HepG2 (cell line): ENCODE measurements around the gene GSC2. TPM values are rescaled to one million over a fixed set of nuclear protein-coding genes. Genes with fewer than 3 reads are reported as not detected.
A peak's percentile ranks its signal among the peaks of the same experiment; 100 is the strongest.

Source experiments
- ATAC-seq: fragments of 200-7000 bp; cut with Tn5 transposase; 3 replicates; pipeline ENCODE4 v1.9.1; 2020; ENCODE audit warnings: mild to moderate bottlenecking, moderate library complexity
- BruUV-seq: library from RNA; stranded (reverse); fragments of 400-500 nt; replicated peaks from 2 replicates; lab custom pipeline; 2021; lab: Mats Ljungman, UMichigan
- CTCF ChIA-PET: fragments of 300-600 bp; formaldehyde crosslinking; extraction: SDS; loops from one replicate; lab custom pipeline; 2021; ENCODE audit warnings: low total read pairs, inconsistent platforms, low intra/inter-chr PET ratio; lab: Yijun Ruan, JAX
- POLR2A ChIA-PET: fragments of 350-600 bp; sonication (Branson Sonifier 250); formaldehyde crosslinking; loops from one replicate; lab custom pipeline; 2020; ENCODE audit warnings: antibody characterized with exemption, inconsistent platforms; lab: Yijun Ruan, JAX
- DNase-seq: peaks from one replicate; pipeline ENCODE4 v3.0.0-alpha.2; 2015; ENCODE audit warnings: low spot score
- FAIRE-seq: peaks from 3 replicates; lab custom pipeline; 2011; peaks lifted over from hg19 to GRCh38; lab: Jason Lieb, UNC
- H2AFZ ChIP-seq: one replicate; pipeline ENCODE4 v1.6.1; 2011; ENCODE audit warnings: low read length, inconsistent platforms
- H3K27ac ChIP-seq: fragments of 300-600 bp; 3 replicates; pipeline ENCODE4 v1.8.0; 2011; ENCODE audit warnings: mixed run types, mild to moderate bottlenecking, mixed read lengths, low read length, inconsistent platforms; ENCODE audit not compliant: insufficient read depth; ENCODE audit errors: extremely low read length
- H3K27me3 ChIP-seq, 2 experiments: fragments of 200-600 bp in 1 of 2; 2 replicates in 1 of 2; 3 replicates in 1 of 2; pipeline versions ENCODE4 v1.6.0 to v1.8.0; 2011; ENCODE audit warnings: low read length in 2 of 2, mild to moderate bottlenecking in 2 of 2, moderate library complexity in 2 of 2, inconsistent platforms in 1 of 2; ENCODE audit not compliant: insufficient read depth in 2 of 2, control insufficient read depth in 1 of 2
- H3K36me3 ChIP-seq, 2 experiments: fragments of 200-600 bp in 1 of 2; replicated peaks in 1 of 2; 2 replicates in 1 of 2; 3 replicates in 1 of 2; pipeline versions ENCODE4 v1.5.1 to v1.8.0; 2011; ENCODE audit warnings: low read length in 2 of 2, inconsistent platforms in 1 of 2; ENCODE audit not compliant: insufficient read depth in 2 of 2, control insufficient read depth in 1 of 2
- H3K4me1 ChIP-seq: 2 replicates; pipeline ENCODE4 v1.5.1; 2012; ENCODE audit warnings: low read length, inconsistent platforms; ENCODE audit not compliant: insufficient read depth
- H3K4me2 ChIP-seq: 2 replicates; pipeline ENCODE4 v1.6.0; 2011; ENCODE audit warnings: low read depth, low read length, inconsistent platforms
- H3K4me3 ChIP-seq, 3 experiments: fragments of 200-600 bp in 1 of 3; sonication (generic), shearing (Covaris generic) in 1 of 3; replicated peaks in 1 of 3; 2 replicates each; pipeline ENCODE4 v1.5.1; 2011 to 2016; ENCODE audit warnings: low read length in 3 of 3, inconsistent platforms in 2 of 3, low read depth in 2 of 3, mild to moderate bottlenecking in 2 of 3, control low read depth in 1 of 3, mixed read lengths in 1 of 3; ENCODE audit not compliant: insufficient read depth in 1 of 3
- H3K79me2 ChIP-seq: one replicate; pipeline ENCODE4 v1.6.1; 2011; ENCODE audit warnings: low read length, inconsistent platforms; ENCODE audit not compliant: insufficient read depth
- H3K9ac ChIP-seq: 2 replicates; pipeline ENCODE4 v1.6.0; 2011; ENCODE audit warnings: mild to moderate bottlenecking, low read depth, low read length, inconsistent platforms; ENCODE audit not compliant: insufficient read depth
- H3K9me3 ChIP-seq: 2 replicates; pipeline ENCODE4 v1.5.1; 2012; ENCODE audit warnings: mild to moderate bottlenecking, low read length
- H4K20me1 ChIP-seq: 2 replicates; pipeline ENCODE4 v1.6.0; 2011; ENCODE audit warnings: inconsistent platforms, mild to moderate bottlenecking, low read length, moderate library complexity; ENCODE audit not compliant: insufficient read depth
- GATAD1 ChIP-seq: IDR thresholded peaks from 2 replicates; pipeline ENCODE4 v1.6.1; 2016; ENCODE audit warnings: missing genetic modification reagents, missing compliant biosample characterization
- HOXA9 ChIP-seq: sonication (generic); formaldehyde crosslinking; IDR thresholded peaks from 2 replicates; pipeline ENCODE4 v1.8.1; 2022; ENCODE audit warnings: missing genetic modification reagents, mild to moderate bottlenecking, moderate library complexity, borderline replicate concordance
- NPAS2 ChIP-seq: sonication (generic); formaldehyde crosslinking; IDR thresholded peaks from 2 replicates; pipeline ENCODE4 v1.8.0; 2022; ENCODE audit warnings: mild to moderate bottlenecking, missing genetic modification reagents, borderline replicate concordance
- ZFP90 ChIP-seq: sonication (generic); formaldehyde crosslinking; IDR thresholded peaks from 2 replicates; pipeline ENCODE4 v1.8.0; 2022; ENCODE audit warnings: missing genetic modification reagents, mild to moderate bottlenecking, inconsistent platforms, borderline replicate concordance
- ZNF605 ChIP-seq: sonication (generic); formaldehyde crosslinking; IDR thresholded peaks from 2 replicates; pipeline ENCODE4 v1.8.0; 2022; ENCODE audit warnings: mild to moderate bottlenecking, missing genetic modification reagents
- WGBS: methylation state at CpG from one replicate; pipeline ENCODE4 v1.1.6; 2017; ENCODE audit warnings: low lambda C conversion rate; 5-methylcytosine and 5-hydroxymethylcytosine counted together
- in situ Hi-C: cut with HindIII; loops from 2 replicates; pipeline ENCODE4 v1.10.0; 2017; ENCODE audit warnings: low pct_unique_long_range_greater_than_20kb; ENCODE audit not compliant: extremely low pct_ligation_motif_present
- intact Hi-C: fragments of 100-400 bp; cut with micrococcal nuclease; formaldehyde crosslinking; loops from one replicate; pipeline ENCODE4 v1.10.0; 2022; ENCODE audit not compliant: unreplicated experiment
- polyA plus RNA-seq, 8 experiments: library from polyadenylated mRNA; depleted of rRNA in 3 of 8; stranded (reverse) in 7 of 8; unstranded in 1 of 8; fragments of >200 nt; fragmentation: Illumina TruSeq in 4 of 8; extraction: Trizol in 4 of 8; gene quantifications; 2 replicates each; pipeline versions ENCODE4 v1.2.1 to v1.2.3, GENCODE V29; 2011 to 2016; ENCODE audit warnings: low read depth in 4 of 8, missing spikeins in 1 of 8, mixed read lengths in 1 of 8; ENCODE audit not compliant: insufficient read depth in 1 of 8
- total RNA-seq, 5 experiments: library from RNA; depleted of rRNA; stranded (reverse); fragments of >200 nt; fragmentation: Illumina TruSeq; extraction: Trizol; gene quantifications; 2 replicates each; pipeline ENCODE4 v1.2.3, GENCODE V29; 2016; ENCODE audit warnings: low read depth in 1 of 5
- TF ChIP-seq, protein P1 (sequence below): sonication (generic); formaldehyde crosslinking; IDR thresholded peaks from 2 replicates; pipeline ENCODE4 v1.4.0; 2020; ENCODE audit warnings: mild to moderate bottlenecking, missing genetic modification reagents

The GSC2 gene
- total and polyA plus RNA-seq, 2 of the 13 experiments (the other 11 are each of a cell fraction or from before 2014, with no cell fraction given): not detected

DNA sequence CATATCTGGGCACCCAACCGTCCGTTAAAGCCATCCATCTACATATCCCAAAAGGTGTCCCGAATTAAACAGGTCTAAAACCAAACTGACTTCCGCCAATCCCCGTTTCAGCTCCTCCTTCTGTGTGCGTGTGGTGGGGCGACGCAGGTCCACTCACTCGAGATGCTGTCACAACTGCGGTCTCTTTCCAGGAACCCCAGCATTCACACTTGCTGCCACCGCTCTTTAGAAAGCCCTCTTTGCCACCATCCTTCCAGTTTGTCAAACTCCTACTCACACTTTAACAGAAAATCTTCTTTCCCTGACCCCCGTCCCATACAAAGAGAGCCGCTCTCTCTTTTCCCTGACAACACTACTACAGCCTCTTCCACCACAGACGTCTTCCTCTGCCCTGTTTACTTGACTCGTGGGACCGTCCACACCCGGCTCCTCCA lies 6.1 kb downstream of the GSC2 start:
- Histone ChIP-seq H3K4me3 (peak overlapping the region; percentile 83 to 95 (median 90)), H2AFZ (no peak overlapping the region), H3K4me2 (peak overlapping the region; percentile 91), H3K9me3 (no peaks in the 10 kb centered on the region), H3K4me1 (peaks cover 17% of the 10 kb centered on the region), H4K20me1 (no peaks in the 10 kb centered on the region), H3K9ac (peak overlapping the region; percentile 89), H3K79me2 (peaks cover 13% of the 10 kb centered on the region), H3K27ac (peak overlapping the region; percentile 31), H3K36me3 (peaks cover 10 to 31% of the 10 kb centered on the region in 2 experiments; a peak in 4 of 5 replicates), H3K27me3 (peaks cover 4 to 31% of the 10 kb centered on the region in 2 experiments; a peak in 3 of 5 replicates)
- intact Hi-C loops: loop anchor here (1.0 kb wide), 2 partner anchors 34 to 147 kb away; partner anchors contain the start of genes CLTCL1 and SLC25A1
- ATAC-seq (no peak), FAIRE-seq (no peak), DNase-seq (no peak)
- TF ChIP-seq, protein P1, sequence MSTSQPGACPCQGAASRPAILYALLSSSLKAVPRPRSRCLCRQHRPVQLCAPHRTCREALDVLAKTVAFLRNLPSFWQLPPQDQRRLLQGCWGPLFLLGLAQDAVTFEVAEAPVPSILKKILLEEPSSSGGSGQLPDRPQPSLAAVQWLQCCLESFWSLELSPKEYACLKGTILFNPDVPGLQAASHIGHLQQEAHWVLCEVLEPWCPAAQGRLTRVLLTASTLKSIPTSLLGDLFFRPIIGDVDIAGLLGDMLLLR (CRISPR knock-in tag): 0 out of 2 replicates have a peak, but pooled peaks have one; percentile 26
- 0 out of 2 replicates have a peak, but pooled peaks have one; percentile 4 for TF ChIP-seq ZNF605 (CRISPR knock-in tag)
- TF ChIP-seq HOXA9 (CRISPR knock-in tag): no peak
- TF ChIP-seq NPAS2 (CRISPR knock-in tag): 0 out of 2 replicates have a peak, but pooled peaks have one; percentile 9
- TF ChIP-seq GATAD1 (CRISPR knock-in tag): no peak
- TF ChIP-seq ZFP90 (CRISPR knock-in tag): peak; percentile 8; the same call in 1 of the 2 replicates
- in situ Hi-C loops: no loop called here
- BruUV-seq: TSS peak; percentile 73
- whole genome bisulfite sequencing: under 1% methylated on average over 17 of the region's 17 CpGs
- ChIA-PET CTCF (interaction anchor here (1.5 kb wide), 1 partner anchor 486 kb away, joined by 6 read pairs; no protein-coding TSS in a partner anchor), POLR2A (interaction anchor here (1.0 to 2.5 kb wide), 7 partner anchors 17 to 336 kb away, joined by 3 to 22 read pairs (median 6); partner anchors contain the start of genes C22orf39, CDC45, DGCR2 and MRPL40)
